ENCODE measurements around the gene OSGIN1.

The OSGIN1 gene

DNA sequence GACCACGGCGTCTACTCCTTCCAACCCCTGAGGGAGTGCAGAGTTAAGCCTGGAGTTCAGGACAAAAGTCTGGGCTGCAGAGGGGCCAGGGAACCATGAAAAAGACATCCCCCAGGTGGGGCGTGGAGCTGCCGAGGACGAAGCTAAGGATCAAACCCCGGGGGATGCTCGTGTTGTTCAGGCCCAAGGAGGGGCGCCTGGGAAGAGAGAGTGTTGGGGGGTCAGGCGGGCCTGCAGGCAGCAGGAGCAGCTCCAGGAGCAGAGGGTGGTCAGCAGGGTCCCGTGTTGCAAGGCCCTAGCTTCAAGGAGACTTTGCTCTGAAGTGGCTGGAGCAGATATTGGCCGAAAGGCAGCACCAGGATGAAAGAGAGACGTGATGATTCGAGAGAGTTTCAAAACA, 41.7 kb downstream of the OSGIN1 start:
- TF ChIP-seq ZSCAN30 (tag by site-specific recombination; IDR thresholded peaks at IDR 0.05) (no peak), YY2 (tag by site-specific recombination; IDR thresholded peaks at IDR 0.05) (no peak), EGR2 (tag by site-specific recombination; IDR thresholded peaks at IDR 0.05; ENCODE audit: low read depth) (no peak), ZNF473 (tag by site-specific recombination; IDR thresholded peaks at IDR 0.05) (no peak), ZNF366 (tag by site-specific recombination; conservative IDR thresholded peaks at IDR 0.05) (no peak), ZNF133 (tag by site-specific recombination; IDR thresholded peaks at IDR 0.05) (no peak), ZNF426 (tag by site-specific recombination; IDR thresholded peaks at IDR 0.05) (no peak), ZFP69B (tag by site-specific recombination; IDR thresholded peaks at IDR 0.05) (no peak), ZNF221 (tag by site-specific recombination; IDR thresholded peaks at IDR 0.05; ENCODE audit: borderline replicate concordance) (no peak), ZBTB21 (tag by site-specific recombination; IDR thresholded peaks at IDR 0.05) (no peak), OSR2 (tag by site-specific recombination; IDR thresholded peaks at IDR 0.05) (no peak), ZNF585B (tag by site-specific recombination; IDR thresholded peaks at IDR 0.05) (no peak), ZNF155 (tag by site-specific recombination; IDR thresholded peaks at IDR 0.05) (no peak)
- TF ChIP-seq, protein P1, sequence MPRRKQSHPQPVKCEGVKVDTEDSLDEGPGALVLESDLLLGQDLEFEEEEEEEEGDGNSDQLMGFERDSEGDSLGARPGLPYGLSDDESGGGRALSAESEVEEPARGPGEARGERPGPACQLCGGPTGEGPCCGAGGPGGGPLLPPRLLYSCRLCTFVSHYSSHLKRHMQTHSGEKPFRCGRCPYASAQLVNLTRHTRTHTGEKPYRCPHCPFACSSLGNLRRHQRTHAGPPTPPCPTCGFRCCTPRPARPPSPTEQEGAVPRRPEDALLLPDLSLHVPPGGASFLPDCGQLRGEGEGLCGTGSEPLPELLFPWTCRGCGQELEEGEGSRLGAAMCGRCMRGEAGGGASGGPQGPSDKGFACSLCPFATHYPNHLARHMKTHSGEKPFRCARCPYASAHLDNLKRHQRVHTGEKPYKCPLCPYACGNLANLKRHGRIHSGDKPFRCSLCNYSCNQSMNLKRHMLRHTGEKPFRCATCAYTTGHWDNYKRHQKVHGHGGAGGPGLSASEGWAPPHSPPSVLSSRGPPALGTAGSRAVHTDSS (tag by site-specific recombination; IDR thresholded peaks at IDR 0.05): no peak
- TF ChIP-seq, protein P2, sequence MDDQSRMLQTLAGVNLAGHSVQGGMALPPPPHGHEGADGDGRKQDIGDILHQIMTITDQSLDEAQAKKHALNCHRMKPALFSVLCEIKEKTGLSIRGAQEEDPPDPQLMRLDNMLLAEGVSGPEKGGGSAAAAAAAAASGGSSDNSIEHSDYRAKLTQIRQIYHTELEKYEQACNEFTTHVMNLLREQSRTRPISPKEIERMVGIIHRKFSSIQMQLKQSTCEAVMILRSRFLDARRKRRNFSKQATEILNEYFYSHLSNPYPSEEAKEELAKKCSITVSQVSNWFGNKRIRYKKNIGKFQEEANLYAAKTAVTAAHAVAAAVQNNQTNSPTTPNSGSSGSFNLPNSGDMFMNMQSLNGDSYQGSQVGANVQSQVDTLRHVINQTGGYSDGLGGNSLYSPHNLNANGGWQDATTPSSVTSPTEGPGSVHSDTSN (CRISPR knock-in tag; IDR thresholded peaks at IDR 0.05): no peak
- TF ChIP-seq, protein P3, sequence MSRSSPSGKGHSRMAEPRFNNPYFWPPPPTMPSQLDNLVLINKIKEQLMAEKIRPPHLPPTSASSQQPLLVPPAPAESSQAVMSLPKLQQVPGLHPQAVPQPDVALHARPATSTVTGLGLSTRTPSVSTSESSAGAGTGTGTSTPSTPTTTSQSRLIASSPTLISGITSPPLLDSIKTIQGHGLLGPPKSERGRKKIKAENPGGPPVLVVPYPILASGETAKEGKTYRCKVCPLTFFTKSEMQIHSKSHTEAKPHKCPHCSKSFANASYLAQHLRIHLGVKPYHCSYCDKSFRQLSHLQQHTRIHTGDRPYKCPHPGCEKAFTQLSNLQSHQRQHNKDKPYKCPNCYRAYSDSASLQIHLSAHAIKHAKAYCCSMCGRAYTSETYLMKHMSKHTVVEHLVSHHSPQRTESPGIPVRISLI (tag by site-specific recombination; IDR thresholded peaks at IDR 0.05): no peak
- no peak overlapping the region for H3K27ac ChIP-seq (ENCODE audit: extremely low read depth, low read depth, low read length)
- no peaks in the 10 kb centered on the region for H3K36me3 ChIP-seq (ENCODE audit: control insufficient read depth in 2 of 2, insufficient read depth in 1 of 2, low read length in 2 of 2)
- H3K9me3 ChIP-seq (ENCODE audit: control insufficient read depth, insufficient read depth, low read depth, low read length): no peaks in the 10 kb centered on the region
- ChIA-PET CTCF (interaction anchor here (1.1 to 1.6 kb wide), 2 partner anchors 14 to 513 kb away, joined by 3 to 4 read pairs; no protein-coding TSS in a partner anchor), POLR2A (no interaction called here)
- no peak overlapping the region for H3K4me3 ChIP-seq (ENCODE audit: low read depth, low read length)
- no peaks in the 10 kb centered on the region for H3K4me1 ChIP-seq (ENCODE audit: control insufficient read depth, insufficient read depth, low read length)

DNA sequence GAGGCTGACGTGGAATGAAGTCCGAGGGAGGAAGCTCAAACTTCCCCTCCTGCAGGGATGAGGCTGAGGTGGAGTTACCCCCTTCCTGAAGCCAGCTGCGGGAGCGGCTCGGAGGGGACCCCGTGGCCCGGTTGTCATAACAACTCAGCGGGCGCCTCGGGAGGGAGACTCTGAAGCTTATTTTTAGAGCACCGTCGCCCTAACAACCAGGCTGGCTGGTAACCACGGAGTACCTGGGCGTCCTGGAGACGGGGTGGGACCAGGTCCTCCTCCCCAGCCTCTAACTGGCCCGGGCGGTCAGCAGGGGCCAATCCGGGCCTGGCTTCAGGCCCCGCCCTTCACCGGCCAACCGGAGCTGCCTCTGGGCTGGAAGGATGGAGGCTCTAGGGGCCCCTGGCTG, 42.7 kb downstream of the OSGIN1 start:
- POLR2A ChIA-PET: interaction anchor here (1.0 kb wide), 1 partner anchor 18 kb away, joined by 3 read pairs; no protein-coding TSS in a partner anchor
- H3K4me3 ChIP-seq (ENCODE audit: low read depth, low read length): no peak overlapping the region
- no peaks in the 10 kb centered on the region for H3K9me3 ChIP-seq (ENCODE audit: control insufficient read depth, insufficient read depth, low read depth, low read length)
- TF ChIP-seq KLF16 (tag by site-specific recombination; IDR thresholded peaks at IDR 0.05) (no peak), ZNF10 (tag by site-specific recombination; IDR thresholded peaks at IDR 0.05) (no peak), ZXDB (tag by site-specific recombination; IDR thresholded peaks at IDR 0.05) (peak; percentile 50; the same call in 1 of the 2 replicates), YY1 (tag by site-specific recombination; IDR thresholded peaks at IDR 0.05) (no peak), ZNF133 (tag by site-specific recombination; IDR thresholded peaks at IDR 0.05) (no peak), ZNF501 (tag by site-specific recombination; IDR thresholded peaks at IDR 0.05) (no peak), ZNF394 (tag by site-specific recombination; IDR thresholded peaks at IDR 0.05; ENCODE audit: borderline replicate concordance) (peak; percentile 50; the same call in 1 of the 2 replicates), MYNN (tag by site-specific recombination; IDR thresholded peaks at IDR 0.05; ENCODE audit: borderline replicate concordance) (peak; percentile 31; the same call in 1 of the 2 replicates), ZNF677 (tag by site-specific recombination; IDR thresholded peaks at IDR 0.05) (no peak), ZFP41 (tag by site-specific recombination; IDR thresholded peaks at IDR 0.05; ENCODE audit: borderline replicate concordance) (no peak)
- TF ChIP-seq, protein P4, sequence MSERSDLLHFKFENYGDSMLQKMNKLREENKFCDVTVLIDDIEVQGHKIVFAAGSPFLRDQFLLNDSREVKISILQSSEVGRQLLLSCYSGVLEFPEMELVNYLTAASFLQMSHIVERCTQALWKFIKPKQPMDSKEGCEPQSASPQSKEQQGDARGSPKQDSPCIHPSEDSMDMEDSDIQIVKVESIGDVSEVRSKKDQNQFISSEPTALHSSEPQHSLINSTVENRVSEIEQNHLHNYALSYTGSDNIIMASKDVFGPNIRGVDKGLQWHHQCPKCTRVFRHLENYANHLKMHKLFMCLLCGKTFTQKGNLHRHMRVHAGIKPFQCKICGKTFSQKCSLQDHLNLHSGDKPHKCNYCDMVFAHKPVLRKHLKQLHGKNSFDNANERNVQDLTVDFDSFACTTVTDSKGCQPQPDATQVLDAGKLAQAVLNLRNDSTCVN (tag by site-specific recombination; optimal IDR thresholded peaks at IDR 0.05): no peak
- TF ChIP-seq, protein P5, sequence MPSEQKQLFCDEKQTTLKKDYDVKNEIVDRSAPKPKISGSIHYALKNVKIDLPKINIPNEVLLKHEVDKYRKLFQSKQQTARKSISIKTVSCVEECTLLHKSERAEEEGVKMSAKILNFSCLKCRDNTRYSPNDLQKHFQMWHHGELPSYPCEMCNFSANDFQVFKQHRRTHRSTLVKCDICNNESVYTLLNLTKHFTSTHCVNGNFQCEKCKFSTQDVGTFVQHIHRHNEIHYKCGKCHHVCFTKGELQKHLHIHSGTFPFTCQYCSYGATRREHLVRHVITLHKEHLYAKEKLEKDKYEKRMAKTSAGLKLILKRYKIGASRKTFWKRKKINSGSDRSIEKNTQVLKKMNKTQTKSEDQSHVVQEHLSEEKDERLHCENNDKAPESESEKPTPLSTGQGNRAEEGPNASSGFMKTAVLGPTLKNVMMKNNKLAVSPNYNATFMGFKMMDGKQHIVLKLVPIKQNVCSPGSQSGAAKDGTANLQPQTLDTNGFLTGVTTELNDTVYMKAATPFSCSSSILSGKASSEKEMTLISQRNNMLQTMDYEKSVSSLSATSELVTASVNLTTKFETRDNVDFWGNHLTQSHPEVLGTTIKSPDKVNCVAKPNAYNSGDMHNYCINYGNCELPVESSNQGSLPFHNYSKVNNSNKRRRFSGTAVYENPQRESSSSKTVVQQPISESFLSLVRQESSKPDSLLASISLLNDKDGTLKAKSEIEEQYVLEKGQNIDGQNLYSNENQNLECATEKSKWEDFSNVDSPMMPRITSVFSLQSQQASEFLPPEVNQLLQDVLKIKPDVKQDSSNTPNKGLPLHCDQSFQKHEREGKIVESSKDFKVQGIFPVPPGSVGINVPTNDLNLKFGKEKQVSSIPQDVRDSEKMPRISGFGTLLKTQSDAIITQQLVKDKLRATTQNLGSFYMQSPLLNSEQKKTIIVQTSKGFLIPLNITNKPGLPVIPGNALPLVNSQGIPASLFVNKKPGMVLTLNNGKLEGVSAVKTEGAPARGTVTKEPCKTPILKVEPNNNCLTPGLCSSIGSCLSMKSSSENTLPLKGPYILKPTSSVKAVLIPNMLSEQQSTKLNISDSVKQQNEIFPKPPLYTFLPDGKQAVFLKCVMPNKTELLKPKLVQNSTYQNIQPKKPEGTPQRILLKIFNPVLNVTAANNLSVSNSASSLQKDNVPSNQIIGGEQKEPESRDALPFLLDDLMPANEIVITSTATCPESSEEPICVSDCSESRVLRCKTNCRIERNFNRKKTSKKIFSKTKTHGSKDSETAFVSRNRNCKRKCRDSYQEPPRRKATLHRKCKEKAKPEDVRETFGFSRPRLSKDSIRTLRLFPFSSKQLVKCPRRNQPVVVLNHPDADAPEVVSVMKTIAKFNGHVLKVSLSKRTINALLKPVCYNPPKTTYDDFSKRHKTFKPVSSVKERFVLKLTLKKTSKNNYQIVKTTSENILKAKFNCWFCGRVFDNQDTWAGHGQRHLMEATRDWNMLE (tag by site-specific recombination; conservative IDR thresholded peaks at IDR 0.05; ENCODE audit: low read depth): no peak
- no peaks in the 10 kb centered on the region for H3K36me3 ChIP-seq (ENCODE audit: control insufficient read depth in 2 of 2, insufficient read depth in 1 of 2, low read length in 2 of 2)
- H3K27ac ChIP-seq (ENCODE audit: extremely low read depth, low read depth, low read length): no peak overlapping the region
- CTCF ChIA-PET: interaction anchor here (1.0 to 1.6 kb wide), 4 partner anchors 13 to 512 kb away, joined by 3 to 5 read pairs (median 4); no protein-coding TSS in a partner anchor
- H3K4me1 ChIP-seq (ENCODE audit: control insufficient read depth, insufficient read depth, low read length): no peaks in the 10 kb centered on the region
